ENCODE measurements around the gene RELT. TPM values are rescaled to one million over a fixed set of nuclear protein-coding genes. Genes with fewer than 3 reads are reported as not detected.

The RELT gene
- total RNA-seq, 2 experiments from 2014 or later = 21.5 to 30.8 TPM

GRCh38 chr11:73376803-73377629 lies 817 bp downstream of the RELT start:
- Histone ChIP-seq H4K20me1 (ENCODE audit: insufficient read depth, low read length) (peaks cover 20% of the 10 kb centered on the region), H3K9me2 (ENCODE audit: insufficient read depth, low read length) (no peaks in the 10 kb centered on the region), H2AFZ (ENCODE audit: low read length) (peak overlapping the region; percentile 56; the same call in 1 of the 2 replicates), H3K4me2 (ENCODE audit: low read length) (peak overlapping the region; percentile 87), H3K9me3 (ENCODE audit: low read length) (no peaks in the 10 kb centered on the region), H3K27ac (ENCODE audit: low read depth, low read length, poor library complexity, severe bottlenecking) (peak overlapping the region; percentile 63), H3K36me3 (ENCODE audit: insufficient read depth, low read length) (peaks cover 13% of the 10 kb centered on the region; the same call in 1 of the 2 replicates), H3K4me1 (ENCODE audit: insufficient read depth, low read length, poor library complexity, severe bottlenecking) (peaks cover 66% of the 10 kb centered on the region), H3K4me3 (ENCODE audit: low read depth, low read length, poor library complexity, severe bottlenecking) (peak overlapping the region; percentile 98), H3K79me2 (ENCODE audit: insufficient read depth, low read depth, low read length) (peaks cover 51% of the 10 kb centered on the region)
- intact Hi-C loops (cut with micrococcal nuclease; ENCODE audit: unreplicated experiment) = loop anchor here (1.0 to 2.0 kb wide), 2 partner anchors 8 to 16 kb away; no protein-coding TSS in a partner anchor
- ChIA-PET CTCF (ENCODE audit: unreplicated experiment) (interaction anchor here (0.6 to 1.0 kb wide), 3 partner anchors 11 to 27 kb away, joined by 3 to 4 read pairs (median 3); no protein-coding TSS in a partner anchor), POLR2A (interaction anchor here (0.6 to 1.0 kb wide), 2 partner anchors 19 to 245 kb away, joined by 3 to 4 read pairs; no protein-coding TSS in a partner anchor)
- DNase-seq (ENCODE audit: low spot score) = peak; percentile 66
- no TSS peak for BruUV-seq (replicated peaks)
- TF ChIP-seq EZH2phosphoT487 (IDR thresholded peaks at IDR 0.05; ENCODE audit: borderline replicate concordance, low read depth, low read length) (no peak), CTCF (conservative IDR thresholded peaks at IDR 0.05; ENCODE audit: low read length) (no peak)

- CTCF ChIA-PET (ENCODE audit: unreplicated experiment) = interaction anchor here (0.6 kb wide), 1 partner anchor 467 kb away, joined by 3 read pairs; no protein-coding TSS in a partner anchor
- intact Hi-C loops (cut with micrococcal nuclease; ENCODE audit: unreplicated experiment) = no loop called here
- peak overlapping the region; percentile 87 for H3K4me2 ChIP-seq (ENCODE audit: low read length)
- H4K20me1 ChIP-seq (ENCODE audit: insufficient read depth, low read length) = peaks cover 20% of the 10 kb centered on the region
- peaks cover 13% of the 10 kb centered on the region; the same call in 1 of the 2 replicates for H3K36me3 ChIP-seq (ENCODE audit: insufficient read depth, low read length)
- BruUV-seq (replicated peaks) = no TSS peak
- POLR2A ChIA-PET = no interaction called here
- peak overlapping the region; percentile 98 for H3K4me3 ChIP-seq (ENCODE audit: low read depth, low read length, poor library complexity, severe bottlenecking)
- H3K4me1 ChIP-seq (ENCODE audit: insufficient read depth, low read length, poor library complexity, severe bottlenecking) = peaks cover 76% of the 10 kb centered on the region
- peak overlapping the region; percentile 13 for H3K27ac ChIP-seq (ENCODE audit: low read depth, low read length, poor library complexity, severe bottlenecking)
- no peak for DNase-seq (ENCODE audit: low spot score)
- peaks cover 70% of the 10 kb centered on the region for H3K79me2 ChIP-seq (ENCODE audit: insufficient read depth, low read depth, low read length)
- no peak overlapping the region for H2AFZ ChIP-seq (ENCODE audit: low read length)
- H3K9me3 ChIP-seq (ENCODE audit: low read length) = no peaks in the 10 kb centered on the region
- H3K9me2 ChIP-seq (ENCODE audit: insufficient read depth, low read length) = no peaks in the 10 kb centered on the region
- no peak for TF ChIP-seq EZH2phosphoT487 (IDR thresholded peaks at IDR 0.05; ENCODE audit: borderline replicate concordance, low read depth, low read length)
- no peak for TF ChIP-seq CTCF (conservative IDR thresholded peaks at IDR 0.05; ENCODE audit: low read length)
Observed at GRCh38 chr11:73379189-73379880, 3.1 kb downstream of the RELT start.
